GM12873 (cell line): ENCODE measurements around the gene TFF3.

Experiments used
- TF ChIP-seq, protein P1 (sequence below): IDR thresholded peaks from 2 replicates; pipeline ENCODE4 v1.5.1; 2012; ENCODE audit warnings: low read depth, mild to moderate bottlenecking, moderate library complexity, low read length, control low read depth; ENCODE audit not compliant: insufficient read depth; ENCODE audit errors: missing control alignments

Gene TFF3

DNA sequence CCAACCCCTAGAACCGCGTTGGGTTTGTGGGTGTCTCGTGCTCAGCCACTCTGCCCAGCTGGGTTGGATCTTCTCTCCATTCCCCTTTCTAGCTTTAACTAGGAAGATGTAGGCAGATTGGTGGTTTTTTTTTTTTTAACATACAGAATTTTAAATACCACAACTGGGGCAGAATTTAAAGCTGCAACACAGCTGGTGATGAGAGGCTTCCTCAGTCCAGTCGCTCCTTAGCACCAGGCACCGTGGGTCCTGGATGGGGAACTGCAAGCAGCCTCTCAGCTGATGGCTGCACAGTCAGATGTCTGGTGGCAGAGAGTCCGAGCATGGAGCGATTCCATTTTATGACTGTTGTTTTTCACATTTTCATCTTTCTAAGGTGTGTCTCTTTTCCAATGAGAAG lies 18.7 kb downstream of the TFF3 start:
- TF ChIP-seq, protein P1, sequence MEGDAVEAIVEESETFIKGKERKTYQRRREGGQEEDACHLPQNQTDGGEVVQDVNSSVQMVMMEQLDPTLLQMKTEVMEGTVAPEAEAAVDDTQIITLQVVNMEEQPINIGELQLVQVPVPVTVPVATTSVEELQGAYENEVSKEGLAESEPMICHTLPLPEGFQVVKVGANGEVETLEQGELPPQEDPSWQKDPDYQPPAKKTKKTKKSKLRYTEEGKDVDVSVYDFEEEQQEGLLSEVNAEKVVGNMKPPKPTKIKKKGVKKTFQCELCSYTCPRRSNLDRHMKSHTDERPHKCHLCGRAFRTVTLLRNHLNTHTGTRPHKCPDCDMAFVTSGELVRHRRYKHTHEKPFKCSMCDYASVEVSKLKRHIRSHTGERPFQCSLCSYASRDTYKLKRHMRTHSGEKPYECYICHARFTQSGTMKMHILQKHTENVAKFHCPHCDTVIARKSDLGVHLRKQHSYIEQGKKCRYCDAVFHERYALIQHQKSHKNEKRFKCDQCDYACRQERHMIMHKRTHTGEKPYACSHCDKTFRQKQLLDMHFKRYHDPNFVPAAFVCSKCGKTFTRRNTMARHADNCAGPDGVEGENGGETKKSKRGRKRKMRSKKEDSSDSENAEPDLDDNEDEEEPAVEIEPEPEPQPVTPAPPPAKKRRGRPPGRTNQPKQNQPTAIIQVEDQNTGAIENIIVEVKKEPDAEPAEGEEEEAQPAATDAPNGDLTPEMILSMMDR: no peak

GRCh38 chr21:42295845-42296244 lies 19.4 kb downstream of the TFF3 start:
- TF ChIP-seq, protein P1: no peak

GRCh38 chr21:42294273-42294880 lies 20.8 kb downstream of the TFF3 start:
- TF ChIP-seq, protein P1: no peak

DNA sequence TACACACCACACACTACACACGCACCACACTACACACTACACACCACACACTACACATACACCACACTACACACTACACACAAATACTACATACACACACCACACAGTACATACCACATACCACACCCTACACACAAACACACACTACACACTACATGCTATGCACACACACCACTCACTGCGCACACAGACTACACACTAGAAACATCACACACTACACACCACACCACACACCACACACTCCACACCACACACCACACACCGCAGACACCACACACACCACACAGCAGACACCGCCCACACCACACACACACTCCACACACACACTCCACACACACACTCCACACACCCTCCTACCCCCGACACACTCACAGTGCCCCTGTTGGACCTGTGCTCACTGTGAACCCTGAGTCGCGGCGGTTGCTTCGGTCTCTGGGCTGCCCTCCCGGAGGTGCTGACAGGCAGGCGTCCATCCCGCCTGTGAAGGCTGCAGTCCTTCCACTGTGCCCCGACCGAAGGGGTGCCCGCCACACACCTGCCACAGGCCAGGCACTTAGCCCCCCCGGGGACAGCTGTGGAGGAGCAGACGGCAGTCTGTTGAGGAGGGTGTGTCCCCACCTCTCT lies 21.4 kb downstream of the TFF3 start:
- TF ChIP-seq, protein P1: no peak

DNA sequence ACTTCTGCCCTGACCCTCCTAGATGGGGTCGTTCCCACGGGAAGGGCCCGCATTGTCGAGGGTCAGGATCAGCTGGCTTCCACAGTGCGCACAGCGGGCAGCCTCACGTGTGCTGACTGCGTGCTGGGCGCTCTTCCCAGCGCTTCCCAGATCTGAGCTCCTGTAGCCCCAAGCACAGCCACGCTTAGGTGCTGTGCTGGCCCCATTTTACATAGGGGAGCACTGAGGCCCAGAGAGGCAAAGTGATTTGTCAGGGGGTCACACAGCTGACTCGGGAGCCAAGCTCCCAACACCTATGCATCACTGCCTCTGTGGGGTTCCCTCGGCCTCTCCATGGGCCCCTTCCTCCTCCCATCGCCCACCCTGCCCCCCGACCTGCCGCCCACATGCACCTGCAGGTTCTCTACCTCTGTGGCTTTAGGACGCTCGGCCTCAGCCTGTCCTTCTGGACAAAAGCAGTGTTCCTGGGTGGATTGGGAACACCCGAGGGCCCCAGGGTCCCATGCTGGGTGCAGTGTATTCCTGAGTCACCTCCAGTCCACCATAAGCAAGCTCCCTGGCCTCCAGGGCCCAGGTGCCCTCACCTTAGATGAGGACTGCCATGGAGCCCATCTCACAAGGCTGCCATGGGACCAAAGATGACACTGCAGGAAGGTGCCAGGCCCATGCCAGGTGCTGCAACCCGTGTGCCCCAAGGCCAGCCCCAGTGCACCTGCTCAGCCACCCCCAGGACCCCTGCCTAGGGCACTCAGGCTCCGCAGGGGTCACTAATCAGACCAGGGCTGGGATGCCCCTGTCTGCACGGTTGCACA lies 23.3 kb downstream of the TFF3 start:
- TF ChIP-seq, protein P1: no peak

- TF ChIP-seq, protein P1: no peak
Observed at GRCh38 chr21:42291003-42291750, 24.0 kb downstream of the TFF3 start.

- TF ChIP-seq, protein P1: no peak
Observed at GRCh38 chr21:42290505-42290904, 24.7 kb downstream of the TFF3 start.
